Measurements from ENCODE around the gene TICRR.

- TF ChIP-seq CTCF (IDR thresholded peaks at IDR 0.05) (no peak), POLR2A (IDR thresholded peaks at IDR 0.05) (no peak), EP300 (IDR thresholded peaks at IDR 0.05) (no peak), POLR2AphosphoS5 (IDR thresholded peaks at IDR 0.05) (no peak)
Observed at GRCh38 chr15:89649013-89649625, 73.8 kb downstream of the TICRR start.

All from suprapubic skin (tissue), 4 donors.